Stomach (tissue), 9 donors: ENCODE data around the gene SH3BP5. TPM values are rescaled to one million over a fixed set of nuclear protein-coding genes. Genes with fewer than 3 reads are reported as not detected.

ENCODE experiments used
- DNase-seq, 2 donors: peaks; one replicate each; pipeline versions ENCODE4 v3.0.0 to v3.0.0-alpha.2; 2013 to 2019
- H3K27ac ChIP-seq, 5 donors: fragments of 200-600 bp in 4 of 5; sonication (generic) in 4 of 5; one replicate each; pipeline ENCODE4 v1.5.1; 2013 to 2019; ENCODE audit warnings: mild to moderate bottlenecking in 1 of 5, moderate library complexity in 1 of 5
- H3K27me3 ChIP-seq, 3 donors: fragments of 200-600 bp; sonication (generic); one replicate each; pipeline ENCODE4 v1.5.1; 2017 to 2019; ENCODE audit warnings: mixed run types in 1 of 3
- H3K36me3 ChIP-seq, 4 donors: fragments of 200-600 bp; sonication (generic); 1 replicate in 3 of 4; 2 replicates in 1 of 4; pipeline ENCODE4 v1.5.1; 2016 to 2019
- H3K4me1 ChIP-seq, 4 donors: fragments of 200-600 bp; sonication (generic); one replicate each; pipeline ENCODE4 v1.5.1; 2016 to 2019
- H3K4me3 ChIP-seq, 4 donors: fragments of 200-600 bp; sonication (generic) in 3 of 4; one replicate each; pipeline ENCODE4 v1.5.1; 2016 to 2019; ENCODE audit warnings: mild to moderate bottlenecking in 1 of 4
- H3K9me3 ChIP-seq, 4 donors: fragments of 200-600 bp; sonication (generic); one replicate each; pipeline ENCODE4 v1.5.1; 2016 to 2019
- CTCF ChIP-seq, 7 experiments: fragments of 450-650 bp in 4 of 7; fragments of 200-600 bp in 3 of 7; sonication (generic) in 3 of 7; IDR thresholded peaks; one replicate each; pipeline ENCODE4 v1.5.1; 2016 to 2019; ENCODE audit warnings: antibody characterized with exemption in 7 of 7, control low read depth in 2 of 7, mild to moderate bottlenecking in 1 of 7
- EP300 ChIP-seq: sonication (generic); formaldehyde crosslinking; IDR thresholded peaks from one replicate; pipeline ENCODE4 v1.6.1; 2017; ENCODE audit warnings: antibody characterized with exemption
- POLR2A ChIP-seq, 4 donors: fragments of 450-650 bp; IDR thresholded peaks; one replicate each; pipeline ENCODE4 v1.6.1; 2016; ENCODE audit warnings: antibody characterized with exemption in 4 of 4, control low read depth in 2 of 4, mild to moderate bottlenecking in 1 of 4, moderate library complexity in 1 of 4
- POLR2AphosphoS5 ChIP-seq, 3 donors: sonication (generic); formaldehyde crosslinking; IDR thresholded peaks; one replicate each; pipeline ENCODE4 v1.6.1; 2016; ENCODE audit warnings: antibody characterized with exemption in 3 of 3
- WGBS, 5 donors: extraction: QIAGEN DNeasy Blood & Tissue Kit in 3 of 5; methylation state at CpG; one replicate each; pipeline versions ENCODE4 v1.1.5 to v1.1.7; 2013 to 2018; 5-methylcytosine and 5-hydroxymethylcytosine counted together
- intact Hi-C: fragments of 100-400 bp; cut with DNase I; formaldehyde crosslinking; loops from one replicate; pipeline ENCODE4 v1.15.1; 2023; ENCODE audit warnings: low total_unique reads
- polyA plus RNA-seq, 3 donors: library from polyadenylated mRNA; stranded (reverse); fragments of 200-250 nt; gene quantifications; one replicate each; pipeline ENCODE4 v1.2.3, GENCODE V29; 2013
- total RNA-seq, 5 donors: library from RNA; depleted of rRNA; stranded (reverse); fragments of >200 nt; gene quantifications; one replicate each; pipeline versions ENCODE4 v1.1.0 to v1.2.3, GENCODE V29; 2014 to 2016
- donor health status: healthy with polysubstance abuse.
- donor health status: Bipolar disorder and iron deficiency.
- donor health status: healthy.

Gene SH3BP5
- total and polyA plus RNA-seq, 8 donors, result 1.8 to 43.7 (median 18.9) TPM

GRCh38 chr3:15326037-15326436, 6.3 kb downstream of the SH3BP5 start:
- WGBS, 5 donors, result 68 to 83% (median 75%) methylated on average over 3 of the region's 3 CpGs
- Histone ChIP-seq H3K9me3 (no peaks in the 10 kb centered on the region), H3K4me1 (peaks cover 0 to 70% (median 41%) of the 10 kb centered on the region in 4 donors)

GRCh38 chr3:15325228-15325627, 7.2 kb downstream of the SH3BP5 start:
- Histone ChIP-seq H3K9me3 (no peaks in the 10 kb centered on the region), H3K4me3 (no peak overlapping the region), H3K4me1 (peaks cover 0 to 73% (median 46%) of the 10 kb centered on the region in 4 donors), H3K36me3 (no peaks in the 10 kb centered on the region), H3K27ac (peak overlapping the region in 2 of 5 donors; percentile 10 to 89), H3K27me3 (no peaks in the 10 kb centered on the region)
- intact Hi-C loops, result no loop called here
- TF ChIP-seq POLR2A (IDR thresholded peaks at IDR 0.05) (no peak), EP300 (no peak), CTCF (IDR thresholded peaks at IDR 0.05) (no peak), POLR2AphosphoS5 (IDR thresholded peaks at IDR 0.05) (no peak)
- no peak for DNase-seq
- WGBS, 5 donors, result 70 to 81% (median 75%) methylated on average over 4 of the region's 4 CpGs

More at GRCh38 chr3:15326037-15326436, 6.3 kb downstream of the SH3BP5 start:
- H3K27me3 ChIP-seq, result no peaks in the 10 kb centered on the region
- H3K27ac ChIP-seq, result peak overlapping the region in 2 of 5 donors; percentile 8 to 89
- no peak overlapping the region for H3K4me3 ChIP-seq
- intact Hi-C loops, result no loop called here
- no peak for DNase-seq
- no peaks in the 10 kb centered on the region for H3K36me3 ChIP-seq
- TF ChIP-seq EP300, result no peak
- TF ChIP-seq POLR2A (IDR thresholded peaks at IDR 0.05), result no peak
- no peak for TF ChIP-seq POLR2AphosphoS5 (IDR thresholded peaks at IDR 0.05)
- no peak for TF ChIP-seq CTCF (IDR thresholded peaks at IDR 0.05)

DNA sequence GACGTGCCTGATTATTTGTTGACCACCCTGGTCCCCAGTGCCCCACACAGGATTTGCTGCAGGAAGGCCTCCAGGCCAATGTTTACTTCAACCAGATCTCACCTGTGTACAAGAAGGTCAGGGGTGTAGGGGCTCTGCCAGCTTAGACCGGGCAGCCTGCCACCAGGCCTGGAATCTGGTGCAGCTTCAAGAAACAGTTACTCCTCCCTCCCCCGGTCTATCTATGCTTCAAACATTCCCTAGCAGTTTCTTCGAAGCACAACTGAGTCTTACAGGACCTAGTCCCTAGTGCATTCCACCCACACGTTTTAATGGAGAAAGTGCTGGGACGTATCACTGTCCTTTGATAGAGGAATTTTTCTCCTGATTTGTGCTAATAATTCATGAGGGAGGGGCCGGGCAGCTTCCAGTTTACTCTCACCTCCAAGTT, 8.0 kb downstream of the SH3BP5 start:
- peak in 1 of 2 donors; percentile 67 for DNase-seq
- Histone ChIP-seq H3K27me3 (no peaks in the 10 kb centered on the region), H3K9me3 (no peaks in the 10 kb centered on the region), H3K36me3 (no peaks in the 10 kb centered on the region), H3K4me3 (no peak overlapping the region), H3K4me1 (peaks cover 0 to 75% (median 48%) of the 10 kb centered on the region in 4 donors), H3K27ac (peak overlapping the region in 1 of 5 donors; percentile 89)
- TF ChIP-seq POLR2AphosphoS5 (IDR thresholded peaks at IDR 0.05), result no peak
- no peak for TF ChIP-seq EP300
- TF ChIP-seq CTCF (IDR thresholded peaks at IDR 0.05), result no peak
- TF ChIP-seq POLR2A (IDR thresholded peaks at IDR 0.05), result no peak
- intact Hi-C loops, result no loop called here
- WGBS, 5 donors, result 28 to 48% (median 30%) methylated on average over 7 of the region's 7 CpGs

DNA sequence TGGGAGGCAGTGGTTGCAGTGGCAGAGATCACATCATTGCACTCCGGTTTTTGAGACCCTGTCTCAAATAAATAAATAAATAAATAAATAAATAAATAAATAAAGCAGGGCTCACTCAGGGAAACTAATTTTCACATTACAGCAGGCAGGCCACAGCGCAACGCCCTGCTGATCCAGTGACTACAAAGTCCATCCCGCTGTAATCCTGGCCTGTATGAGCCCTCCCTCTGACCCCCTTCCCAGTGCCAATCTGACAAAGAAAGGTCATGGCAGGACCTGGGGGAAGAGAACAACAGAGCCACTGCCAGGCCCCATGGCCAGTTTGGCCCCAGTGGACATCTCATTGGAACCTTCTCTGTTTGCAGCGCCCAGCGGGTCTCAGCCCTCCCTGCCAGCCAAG, 9.3 kb downstream of the SH3BP5 start:
- Histone ChIP-seq H3K36me3 (no peaks in the 10 kb centered on the region), H3K4me1 (peaks cover 0 to 73% (median 42%) of the 10 kb centered on the region in 4 donors), H3K9me3 (no peaks in the 10 kb centered on the region), H3K27ac (peak overlapping the region in 1 of 5 donors; percentile 89), H3K27me3 (no peaks in the 10 kb centered on the region), H3K4me3 (no peak overlapping the region)
- 85 to 95% (median 88%) methylated on average over 6 of the region's 6 CpGs for WGBS, 5 donors
- DNase-seq, result no peak
- intact Hi-C loops, result no loop called here
- no peak for TF ChIP-seq POLR2AphosphoS5 (IDR thresholded peaks at IDR 0.05)
- no peak for TF ChIP-seq EP300
- no peak for TF ChIP-seq POLR2A (IDR thresholded peaks at IDR 0.05)
- no peak for TF ChIP-seq CTCF (IDR thresholded peaks at IDR 0.05)
